Cardiac muscle cell (in vitro differentiated cells and primary cell): Measurements from ENCODE around the gene POLL. TPM values are rescaled to one million over a fixed set of nuclear protein-coding genes. Genes with fewer than 3 reads are reported as not detected.
"Not testable (repeated sequence)": the region's sequence is repeated elsewhere in the genome, so short reads cannot be mapped to it uniquely, and the experiment has no call there.

Experiments used
- DNase-seq, 2 donors: peaks; one replicate each; pipeline versions ENCODE4 v3.0.0 to v3.0.0-alpha.2; 2010 to 2017; ENCODE audit warnings: low read depth in 1 of 2, low spot score in 1 of 2
- H3K27ac ChIP-seq: fragments of 200-600 bp; sonication (generic); 2 replicates; pipeline ENCODE4 v1.5.1; 2016
- H3K27me3 ChIP-seq: fragments of 200-600 bp; sonication (generic); 2 replicates; pipeline ENCODE4 v1.6.0; 2016; ENCODE audit warnings: control low read depth
- H3K36me3 ChIP-seq: fragments of 200-600 bp; sonication (generic); 2 replicates; pipeline ENCODE4 v1.5.1; 2016; ENCODE audit warnings: control low read depth
- H3K4me1 ChIP-seq: fragments of 200-600 bp; sonication (generic); 2 replicates; pipeline ENCODE4 v1.8.1; 2017; ENCODE audit warnings: low read depth, mild to moderate bottlenecking, mixed run types
- H3K4me3 ChIP-seq: fragments of 200-600 bp; sonication (generic); 2 replicates; pipeline ENCODE4 v1.5.1; 2016; ENCODE audit warnings: mild to moderate bottlenecking
- H3K9me3 ChIP-seq: fragments of 200-600 bp; sonication (generic); 2 replicates; pipeline ENCODE4 v1.5.1; 2017; ENCODE audit warnings: low read depth, mild to moderate bottlenecking, control low read depth
- CTCF ChIP-seq: IDR thresholded peaks from 2 replicates; pipeline ENCODE4 v1.5.1; 2012; ENCODE audit warnings: low read depth, mild to moderate bottlenecking, low read length
- polyA plus RNA-seq: library from polyadenylated mRNA; unstranded; fragments of >200 nt; fragmentation: Nextera tagmentation; extraction: Ambion mirVana; gene quantifications from 2 replicates; pipeline ENCODE4 v1.2.1, GENCODE V29; 2016
- total RNA-seq: library from RNA; depleted of rRNA; stranded (reverse); fragments of >200 nt; gene quantifications from 2 replicates; pipeline ENCODE4 v1.2.3, GENCODE V29; 2016

The POLL gene
- total and polyA plus RNA-seq, 2 experiments from 2014 or later, result 27.6 to 41.7 TPM

- peaks cover 3% of the 10 kb centered on the region for H3K36me3 ChIP-seq
- no peaks in the 10 kb centered on the region for H3K9me3 ChIP-seq
- DNase-seq, result no peak
- H3K4me1 ChIP-seq, result no peaks in the 10 kb centered on the region
- no peaks in the 10 kb centered on the region for H3K27me3 ChIP-seq
- H3K27ac ChIP-seq, result no peak overlapping the region
- TF ChIP-seq CTCF, result no peak
- H3K4me3 ChIP-seq, result no peak overlapping the region
These were observed 7.8 kb upstream of the POLL start for GRCh38 chr10:101595591-101596433.

GRCh38 chr10:101593331-101593730 lies 5.3 kb upstream of the POLL start:
- DNase-seq, H3K9me3 ChIP-seq, H3K36me3 ChIP-seq, H3K27ac ChIP-seq, H3K4me3 ChIP-seq, H3K4me1 ChIP-seq, H3K27me3 ChIP-seq: not testable (repeated sequence)

- no peaks in the 10 kb centered on the region for H3K27me3 ChIP-seq
- no peak for TF ChIP-seq CTCF
- peaks cover 8% of the 10 kb centered on the region for H3K4me1 ChIP-seq
- H3K9me3 ChIP-seq, result no peaks in the 10 kb centered on the region
- no peak overlapping the region for H3K27ac ChIP-seq
- peak; percentile 23 to 72 for DNase-seq
- peak overlapping the region; percentile 80 for H3K4me3 ChIP-seq
- peaks cover 1% of the 10 kb centered on the region for H3K36me3 ChIP-seq
These were observed 822 bp upstream of the POLL start for GRCh38 chr10:101588879-101589278.

- no peak overlapping the region for H3K4me3 ChIP-seq
- no peak for DNase-seq
These were observed 2.2 kb downstream of the POLL start for GRCh38 chr10:101585841-101586240.

GRCh38 chr10:101580486-101581399 lies 7.3 kb downstream of the POLL start:
- no peak for DNase-seq
- H3K4me3 ChIP-seq, result no peak overlapping the region

More at GRCh38 chr10:101585841-101586240, 2.2 kb downstream of the POLL start:
- H3K36me3 ChIP-seq, result peaks cover 12% of the 10 kb centered on the region
- peaks cover 8% of the 10 kb centered on the region for H3K4me1 ChIP-seq
- no peaks in the 10 kb centered on the region for H3K27me3 ChIP-seq
- no peak overlapping the region for H3K27ac ChIP-seq
- no peaks in the 10 kb centered on the region for H3K9me3 ChIP-seq
- TF ChIP-seq CTCF, result no peak

More at GRCh38 chr10:101580486-101581399, 7.3 kb downstream of the POLL start:
- no peak for TF ChIP-seq CTCF
- Histone ChIP-seq H3K27ac (no peak overlapping the region), H3K36me3 (peaks cover 12% of the 10 kb centered on the region), H3K9me3 (no peaks in the 10 kb centered on the region), H3K4me1 (no peaks in the 10 kb centered on the region), H3K27me3 (no peaks in the 10 kb centered on the region)
